ENCODE results near the gene CD300E.

Gene CD300E

DNA sequence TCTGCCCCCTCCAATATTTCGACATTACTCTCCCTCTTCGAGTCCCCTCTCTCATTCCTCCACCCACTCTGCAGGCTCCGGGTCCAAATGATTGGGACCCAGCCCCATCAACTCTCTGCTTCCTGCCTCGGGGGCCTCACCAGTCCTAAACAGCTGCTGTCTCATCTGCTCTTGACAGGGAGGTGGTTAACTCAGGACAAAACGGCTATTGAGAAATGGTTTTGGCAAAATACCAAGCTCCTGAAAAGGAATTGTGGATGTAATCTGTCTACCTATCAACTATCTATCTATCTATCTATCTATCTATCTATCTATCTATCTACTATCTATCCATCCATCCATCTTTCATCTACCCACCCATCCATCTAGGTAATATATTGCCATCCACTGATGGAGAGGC lies 58.4 kb downstream of the CD300E start:
- H3K36me3 ChIP-seq (ENCODE audit: control insufficient read depth, low read length): no peaks in the 10 kb centered on the region
- H3K4me2 ChIP-seq (ENCODE audit: low read length): no peak overlapping the region
- TF ChIP-seq, protein P1, sequence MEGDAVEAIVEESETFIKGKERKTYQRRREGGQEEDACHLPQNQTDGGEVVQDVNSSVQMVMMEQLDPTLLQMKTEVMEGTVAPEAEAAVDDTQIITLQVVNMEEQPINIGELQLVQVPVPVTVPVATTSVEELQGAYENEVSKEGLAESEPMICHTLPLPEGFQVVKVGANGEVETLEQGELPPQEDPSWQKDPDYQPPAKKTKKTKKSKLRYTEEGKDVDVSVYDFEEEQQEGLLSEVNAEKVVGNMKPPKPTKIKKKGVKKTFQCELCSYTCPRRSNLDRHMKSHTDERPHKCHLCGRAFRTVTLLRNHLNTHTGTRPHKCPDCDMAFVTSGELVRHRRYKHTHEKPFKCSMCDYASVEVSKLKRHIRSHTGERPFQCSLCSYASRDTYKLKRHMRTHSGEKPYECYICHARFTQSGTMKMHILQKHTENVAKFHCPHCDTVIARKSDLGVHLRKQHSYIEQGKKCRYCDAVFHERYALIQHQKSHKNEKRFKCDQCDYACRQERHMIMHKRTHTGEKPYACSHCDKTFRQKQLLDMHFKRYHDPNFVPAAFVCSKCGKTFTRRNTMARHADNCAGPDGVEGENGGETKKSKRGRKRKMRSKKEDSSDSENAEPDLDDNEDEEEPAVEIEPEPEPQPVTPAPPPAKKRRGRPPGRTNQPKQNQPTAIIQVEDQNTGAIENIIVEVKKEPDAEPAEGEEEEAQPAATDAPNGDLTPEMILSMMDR (IDR thresholded peaks at IDR 0.05; ENCODE audit: low read depth, low read length, poor library complexity, severe bottlenecking): no peak
- no peak for TF ChIP-seq EZH2phosphoT487 (IDR thresholded peaks at IDR 0.05; ENCODE audit: borderline replicate concordance, low read length)
- no peaks in the 10 kb centered on the region for H3K27me3 ChIP-seq (ENCODE audit: control insufficient read depth, low read length)
- H3K4me1 ChIP-seq (ENCODE audit: control insufficient read depth, low read length): no peaks in the 10 kb centered on the region
- no peak overlapping the region for H3K4me3 ChIP-seq (ENCODE audit: low read length)
- no peaks in the 10 kb centered on the region for H3K79me2 ChIP-seq (ENCODE audit: control insufficient read depth, low read length)
- H3K9me3 ChIP-seq (ENCODE audit: control insufficient read depth, insufficient read depth, low read length): no peaks in the 10 kb centered on the region
- no peaks in the 10 kb centered on the region for H3K9me2 ChIP-seq (replicated peaks; ENCODE audit: control insufficient read depth, low read length)
- H4K20me1 ChIP-seq (ENCODE audit: control insufficient read depth, insufficient read depth, low read depth, low read length): no peaks in the 10 kb centered on the region
- H3F3A ChIP-seq (ENCODE audit: control insufficient read depth, insufficient read depth): no peaks in the 10 kb centered on the region
- H3K27ac ChIP-seq (ENCODE audit: low read depth, low read length): no peak overlapping the region

GRCh38 chr17:74563358-74563757 lies 60.2 kb downstream of the CD300E start:
- H3K9me3 ChIP-seq (ENCODE audit: control insufficient read depth, insufficient read depth, low read length): no peaks in the 10 kb centered on the region
- TF ChIP-seq, protein P1 (IDR thresholded peaks at IDR 0.05; ENCODE audit: low read depth, low read length, poor library complexity, severe bottlenecking): no peak
- no peak for TF ChIP-seq EZH2phosphoT487 (IDR thresholded peaks at IDR 0.05; ENCODE audit: borderline replicate concordance, low read length)
- H3K4me1 ChIP-seq (ENCODE audit: control insufficient read depth, low read length): no peaks in the 10 kb centered on the region
- H3K36me3 ChIP-seq (ENCODE audit: control insufficient read depth, low read length): no peaks in the 10 kb centered on the region
- no peaks in the 10 kb centered on the region for H4K20me1 ChIP-seq (ENCODE audit: control insufficient read depth, insufficient read depth, low read depth, low read length)
- no peaks in the 10 kb centered on the region for H3K9me2 ChIP-seq (replicated peaks; ENCODE audit: control insufficient read depth, low read length)
- H3K79me2 ChIP-seq (ENCODE audit: control insufficient read depth, low read length): no peaks in the 10 kb centered on the region
- no peak overlapping the region for H3K4me2 ChIP-seq (ENCODE audit: low read length)
- no peaks in the 10 kb centered on the region for H3F3A ChIP-seq (ENCODE audit: control insufficient read depth, insufficient read depth)
- no peak overlapping the region for H3K27ac ChIP-seq (ENCODE audit: low read depth, low read length)
- H3K27me3 ChIP-seq (ENCODE audit: control insufficient read depth, low read length): no peaks in the 10 kb centered on the region
- H3K4me3 ChIP-seq (ENCODE audit: low read length): no peak overlapping the region

GRCh38 chr17:74561586-74561985 lies 62.0 kb downstream of the CD300E start:
- Histone ChIP-seq H4K20me1 (ENCODE audit: control insufficient read depth, insufficient read depth, low read depth, low read length) (no peaks in the 10 kb centered on the region), H3F3A (ENCODE audit: control insufficient read depth, insufficient read depth) (no peaks in the 10 kb centered on the region), H3K79me2 (ENCODE audit: control insufficient read depth, low read length) (no peaks in the 10 kb centered on the region), H3K4me1 (ENCODE audit: control insufficient read depth, low read length) (no peaks in the 10 kb centered on the region), H3K4me2 (ENCODE audit: low read length) (no peak overlapping the region), H3K9me3 (ENCODE audit: control insufficient read depth, insufficient read depth, low read length) (no peaks in the 10 kb centered on the region), H3K27ac (ENCODE audit: low read depth, low read length) (no peak overlapping the region), H3K9me2 (replicated peaks; ENCODE audit: control insufficient read depth, low read length) (no peaks in the 10 kb centered on the region), H3K27me3 (ENCODE audit: control insufficient read depth, low read length) (no peaks in the 10 kb centered on the region), H3K36me3 (ENCODE audit: control insufficient read depth, low read length) (no peaks in the 10 kb centered on the region), H3K4me3 (ENCODE audit: low read length) (no peak overlapping the region)
- TF ChIP-seq, protein P1 (IDR thresholded peaks at IDR 0.05; ENCODE audit: low read depth, low read length, poor library complexity, severe bottlenecking): no peak
- TF ChIP-seq EZH2phosphoT487 (IDR thresholded peaks at IDR 0.05; ENCODE audit: borderline replicate concordance, low read length): no peak
